Mesendoderm (in vitro differentiated cells): ENCODE measurements around the gene SLC4A1.
A peak's percentile ranks its signal among the peaks of the same experiment; 100 is the strongest.

Experiments used
- DNase-seq: peaks from one replicate; pipeline ENCODE4 v3.0.0; 2013
- H2AK5ac ChIP-seq: 2 replicates; pipeline ENCODE4 v1.6.1; 2013; ENCODE audit warnings: low read length, inconsistent platforms
- H2BK120ac ChIP-seq: 2 replicates; pipeline ENCODE4 v1.6.1; 2013; ENCODE audit warnings: low read depth, mild to moderate bottlenecking, low read length, moderate library complexity, mixed read lengths
- H2BK15ac ChIP-seq: replicated peaks from 2 replicates; pipeline ENCODE4 v1.6.1; 2013; ENCODE audit warnings: low read depth, mild to moderate bottlenecking, moderate library complexity
- H2BK5ac ChIP-seq: 2 replicates; pipeline ENCODE4 v1.6.1; 2013; ENCODE audit warnings: low read length, inconsistent platforms
- H3K18ac ChIP-seq: 2 replicates; pipeline ENCODE4 v1.6.1; 2013; ENCODE audit warnings: mild to moderate bottlenecking, low read length, mixed read lengths
- H3K23ac ChIP-seq: one replicate; pipeline ENCODE4 v1.6.1; 2013; ENCODE audit warnings: low read length
- H3K27ac ChIP-seq: 2 replicates; pipeline ENCODE4 v1.5.1; 2013; ENCODE audit warnings: low read depth, mild to moderate bottlenecking, inconsistent platforms, low read length, moderate library complexity
- H3K27me3 ChIP-seq: 2 replicates; pipeline ENCODE4 v1.6.1; 2013; ENCODE audit warnings: low read length, control low read depth, mild to moderate bottlenecking, inconsistent platforms; ENCODE audit not compliant: insufficient read depth, poor library complexity
- H3K36me3 ChIP-seq: 2 replicates; pipeline ENCODE4 v1.6.1; 2013; ENCODE audit warnings: low read length, inconsistent platforms; ENCODE audit not compliant: control insufficient read depth, insufficient read depth
- H3K4ac ChIP-seq: one replicate; pipeline ENCODE4 v1.6.1; 2013; ENCODE audit warnings: low read depth, mild to moderate bottlenecking, low read length, moderate library complexity
- H3K4me1 ChIP-seq: 2 replicates; pipeline ENCODE4 v1.6.1; 2013; ENCODE audit warnings: low read depth, low read length, inconsistent platforms; ENCODE audit not compliant: control insufficient read depth
- H3K4me2 ChIP-seq: 2 replicates; pipeline ENCODE4 v1.6.1; 2013; ENCODE audit warnings: low read length
- H3K4me3 ChIP-seq: 2 replicates; pipeline ENCODE4 v1.5.1; 2013; ENCODE audit warnings: mild to moderate bottlenecking, low read length
- H3K56ac ChIP-seq: one replicate; pipeline ENCODE4 v1.6.1; 2013; ENCODE audit warnings: low read length
- H3K79me1 ChIP-seq: 2 replicates; pipeline ENCODE4 v1.6.1; 2013; ENCODE audit warnings: low read length, inconsistent platforms
- H3K79me2 ChIP-seq: 2 replicates; pipeline ENCODE4 v1.6.1; 2013; ENCODE audit warnings: mild to moderate bottlenecking, low read length; ENCODE audit not compliant: control insufficient read depth, insufficient read depth
- H3K9ac ChIP-seq: 2 replicates; pipeline ENCODE4 v1.6.1; 2013; ENCODE audit warnings: low read length, inconsistent platforms
- H4K5ac ChIP-seq: one replicate; pipeline ENCODE4 v1.6.1; 2013; ENCODE audit warnings: low read length
- H4K8ac ChIP-seq: one replicate; pipeline ENCODE4 v1.6.1; 2013; ENCODE audit warnings: low read depth, mild to moderate bottlenecking, control low read depth, low read length, moderate library complexity
- WGBS: extraction: QIAGEN DNeasy Blood & Tissue Kit; methylation state at CpG from one replicate; pipeline ENCODE4 v1.1.7; 2013; ENCODE audit warnings: low lambda C conversion rate, missing lambda C conversion rate; ENCODE audit not compliant: insufficient coverage; ENCODE audit errors: extremely low coverage; 5-methylcytosine and 5-hydroxymethylcytosine counted together

The SLC4A1 gene

GRCh38 chr17:44314031-44314430 is 46.1 kb upstream of the SLC4A1 start:
- no peaks in the 10 kb centered on the region for H3K27me3 ChIP-seq
- WGBS, result no CpG with 5 or more reads among the region's 7 CpGs
- no peak overlapping the region for H2BK5ac ChIP-seq
- H3K4me2 ChIP-seq, result no peak overlapping the region
- DNase-seq, result no peak
- no peaks in the 10 kb centered on the region for H3K79me2 ChIP-seq
- H3K4me1 ChIP-seq, result peaks cover 5% of the 10 kb centered on the region
- no peak overlapping the region for H3K4me3 ChIP-seq
- H3K79me1 ChIP-seq, result no peaks in the 10 kb centered on the region
- H3K18ac ChIP-seq, result no peak overlapping the region
- H3K56ac ChIP-seq, result no peak overlapping the region
- H4K5ac ChIP-seq, result no peak overlapping the region
- no peak overlapping the region for H3K4ac ChIP-seq
- no peaks in the 10 kb centered on the region for H3K36me3 ChIP-seq
- H4K8ac ChIP-seq, result no peak overlapping the region
- no peak overlapping the region for H3K23ac ChIP-seq
- no peak overlapping the region for H2BK15ac ChIP-seq
- H3K9ac ChIP-seq, result no peak overlapping the region
- H3K27ac ChIP-seq, result no peak overlapping the region
- H2BK120ac ChIP-seq, result no peak overlapping the region
- H2AK5ac ChIP-seq, result no peak overlapping the region

- Histone ChIP-seq H4K5ac (no peak overlapping the region), H2BK5ac (no peak overlapping the region), H3K36me3 (no peaks in the 10 kb centered on the region), H3K4me3 (no peak overlapping the region), H3K56ac (no peak overlapping the region), H3K23ac (peak overlapping the region; percentile 24), H3K79me2 (no peaks in the 10 kb centered on the region), H3K4me1 (peaks cover 6% of the 10 kb centered on the region), H3K27me3 (no peaks in the 10 kb centered on the region), H4K8ac (no peak overlapping the region), H3K27ac (no peak overlapping the region), H3K9ac (no peak overlapping the region), H3K79me1 (no peaks in the 10 kb centered on the region), H2BK120ac (no peak overlapping the region), H3K18ac (no peak overlapping the region), H3K4me2 (no peak overlapping the region), H2BK15ac (no peak overlapping the region), H2AK5ac (no peak overlapping the region), H3K4ac (no peak overlapping the region)
- no peak for DNase-seq
- WGBS, result no CpG with 5 or more reads among the region's 17 CpGs
These were observed 44.6 kb upstream of the SLC4A1 start for GRCh38 chr17:44312396-44313104.

GRCh38 chr17:44311562-44312181 is 43.7 kb upstream of the SLC4A1 start:
- Histone ChIP-seq H3K36me3 (no peaks in the 10 kb centered on the region), H3K27me3 (no peaks in the 10 kb centered on the region), H2BK15ac (no peak overlapping the region), H3K18ac (no peak overlapping the region), H3K79me2 (no peaks in the 10 kb centered on the region), H2BK5ac (no peak overlapping the region), H2AK5ac (no peak overlapping the region), H3K9ac (no peak overlapping the region), H3K4me2 (no peak overlapping the region), H3K4me1 (peaks cover 9% of the 10 kb centered on the region), H3K4ac (no peak overlapping the region), H3K23ac (no peak overlapping the region), H3K56ac (no peak overlapping the region), H2BK120ac (no peak overlapping the region), H3K79me1 (no peaks in the 10 kb centered on the region), H3K27ac (no peak overlapping the region), H4K5ac (no peak overlapping the region), H3K4me3 (no peak overlapping the region), H4K8ac (no peak overlapping the region)
- DNase-seq, result no peak
- no CpG with 5 or more reads among the region's 5 CpGs for WGBS

- H3K27me3 ChIP-seq, result no peaks in the 10 kb centered on the region
- no CpG with 5 or more reads among the region's 10 CpGs for WGBS
- no peak overlapping the region for H2AK5ac ChIP-seq
- no peak overlapping the region for H4K8ac ChIP-seq
- H3K56ac ChIP-seq, result no peak overlapping the region
- no peak overlapping the region for H3K23ac ChIP-seq
- no peak overlapping the region for H2BK5ac ChIP-seq
- no peak overlapping the region for H4K5ac ChIP-seq
- no peak overlapping the region for H3K4me2 ChIP-seq
- H3K4ac ChIP-seq, result no peak overlapping the region
- DNase-seq, result no peak
- H2BK120ac ChIP-seq, result no peak overlapping the region
- peaks cover 6% of the 10 kb centered on the region for H3K4me1 ChIP-seq
- no peak overlapping the region for H3K18ac ChIP-seq
- no peaks in the 10 kb centered on the region for H3K36me3 ChIP-seq
- H3K4me3 ChIP-seq, result no peak overlapping the region
- no peak overlapping the region for H3K27ac ChIP-seq
- H3K79me1 ChIP-seq, result no peaks in the 10 kb centered on the region
- no peak overlapping the region for H3K9ac ChIP-seq
- H2BK15ac ChIP-seq, result no peak overlapping the region
- H3K79me2 ChIP-seq, result no peaks in the 10 kb centered on the region
These were observed 42.9 kb upstream of the SLC4A1 start for GRCh38 chr17:44310609-44311376.

- H3K79me2 ChIP-seq, result no peaks in the 10 kb centered on the region
- H2BK15ac ChIP-seq, result no peak overlapping the region
- H3K18ac ChIP-seq, result no peak overlapping the region
- H3K79me1 ChIP-seq, result no peaks in the 10 kb centered on the region
- H2BK120ac ChIP-seq, result no peak overlapping the region
- no peak overlapping the region for H3K4ac ChIP-seq
- H3K9ac ChIP-seq, result no peak overlapping the region
- H3K4me3 ChIP-seq, result no peak overlapping the region
- no peaks in the 10 kb centered on the region for H3K27me3 ChIP-seq
- H4K5ac ChIP-seq, result no peak overlapping the region
- no peak overlapping the region for H3K4me2 ChIP-seq
- H4K8ac ChIP-seq, result no peak overlapping the region
- no peak for DNase-seq
- WGBS, result no CpG with 5 or more reads among the region's 2 CpGs
- no peak overlapping the region for H2BK5ac ChIP-seq
- H3K4me1 ChIP-seq, result peaks cover 3% of the 10 kb centered on the region
- H3K23ac ChIP-seq, result no peak overlapping the region
- no peak overlapping the region for H2AK5ac ChIP-seq
- no peaks in the 10 kb centered on the region for H3K36me3 ChIP-seq
- H3K27ac ChIP-seq, result no peak overlapping the region
- no peak overlapping the region for H3K56ac ChIP-seq
These were observed 42.3 kb upstream of the SLC4A1 start for GRCh38 chr17:44310188-44310587.
